ENCODE results near the gene RFPL1.

GRCh38 chr22:29426476-29426875 lies 11.9 kb upstream of the RFPL1 start:
- TF ChIP-seq CTCF (IDR thresholded peaks at IDR 0.05), result no peak
- TF ChIP-seq POLR2A (IDR thresholded peaks at IDR 0.05), result no peak

All from thyroid gland (tissue), 4 donors.